HEK293 (cell line): ENCODE measurements around the gene S100A11.

Experiments
- BCL11A ChIP-seq: fragments of 450-650 bp; formaldehyde crosslinking; IDR thresholded peaks from 2 replicates; pipeline ENCODE4 v1.5.1; 2016; ENCODE audit warnings: low read depth, missing biosample characterization, missing genetic modification characterization
- GLI2 ChIP-seq: fragments of 450-650 bp; formaldehyde crosslinking; IDR thresholded peaks from 2 replicates; pipeline ENCODE4; 2017; ENCODE audit warnings: missing biosample characterization, missing genetic modification characterization, low read depth, borderline replicate concordance
- IKZF3 ChIP-seq: fragments of 450-650 bp; IDR thresholded peaks from 2 replicates; pipeline ENCODE4 v1.5.0; 2018; ENCODE audit warnings: missing biosample characterization, mild to moderate bottlenecking, missing genetic modification characterization, moderate library complexity
- KLF8 ChIP-seq: fragments of 450-650 bp; formaldehyde crosslinking; IDR thresholded peaks from 2 replicates; pipeline ENCODE4 v1.5.1; 2016; ENCODE audit warnings: missing biosample characterization, missing genetic modification characterization
- MZF1 ChIP-seq: fragments of 450-650 bp; formaldehyde crosslinking; IDR thresholded peaks from 2 replicates; pipeline ENCODE4 v1.5.1; 2017; ENCODE audit warnings: missing biosample characterization, missing genetic modification characterization, borderline replicate concordance
- PRDM10 ChIP-seq: fragments of 450-650 bp; formaldehyde crosslinking; IDR thresholded peaks from 2 replicates; pipeline ENCODE4 v1.5.1; 2016; ENCODE audit warnings: missing biosample characterization, missing genetic modification characterization
- REST ChIP-seq: fragments of 450-650 bp; formaldehyde crosslinking; IDR thresholded peaks from 2 replicates; pipeline ENCODE4 v1.5.1; 2016; ENCODE audit warnings: missing biosample characterization, missing genetic modification characterization
- SCRT2 ChIP-seq: fragments of 450-650 bp; formaldehyde crosslinking; IDR thresholded peaks from 2 replicates; pipeline ENCODE4 v1.5.1; 2016; ENCODE audit warnings: missing biosample characterization, missing genetic modification characterization
- ZNF132 ChIP-seq: fragments of 450-650 bp; formaldehyde crosslinking; IDR thresholded peaks from 2 replicates; pipeline ENCODE4 v1.5.1; 2017; ENCODE audit warnings: missing biosample characterization, missing genetic modification characterization, borderline replicate concordance
- ZNF155 ChIP-seq: fragments of 450-650 bp; formaldehyde crosslinking; IDR thresholded peaks from 2 replicates; pipeline ENCODE4 v1.5.1; 2016; ENCODE audit warnings: missing biosample characterization, missing genetic modification characterization
- ZNF335 ChIP-seq: fragments of 450-650 bp; formaldehyde crosslinking; conservative IDR thresholded peaks from 2 replicates; pipeline ENCODE4 v1.5.1; 2016; ENCODE audit warnings: missing biosample characterization, missing genetic modification characterization
- ZNF350 ChIP-seq: fragments of 450-650 bp; formaldehyde crosslinking; IDR thresholded peaks from 2 replicates; pipeline ENCODE4 v1.5.0; 2017; ENCODE audit warnings: missing biosample characterization, mild to moderate bottlenecking, missing genetic modification characterization
- ZNF48 ChIP-seq: fragments of 450-650 bp; formaldehyde crosslinking; IDR thresholded peaks from 2 replicates; pipeline ENCODE4 v1.5.1; 2016; ENCODE audit warnings: missing biosample characterization, missing genetic modification characterization
- ZNF518A ChIP-seq: fragments of 450-650 bp; formaldehyde crosslinking; conservative IDR thresholded peaks from 2 replicates; pipeline ENCODE4 v1.5.1; 2016; ENCODE audit warnings: low read depth, missing biosample characterization, missing genetic modification characterization
- ZNF792 ChIP-seq: fragments of 450-650 bp; formaldehyde crosslinking; IDR thresholded peaks from 2 replicates; pipeline ENCODE4 v1.5.1; 2016; ENCODE audit warnings: missing biosample characterization, missing genetic modification characterization
- ZSCAN18 ChIP-seq: fragments of 450-650 bp; formaldehyde crosslinking; IDR thresholded peaks from 2 replicates; pipeline ENCODE4 v1.5.1; 2016; ENCODE audit warnings: missing biosample characterization, missing genetic modification characterization

The S100A11 gene

GRCh38 chr1:151994956-151995355 is 41.8 kb downstream of the S100A11 start (continued):
- TF ChIP-seq ZNF335 (tag by site-specific recombination) (no peak), ZNF350 (tag by site-specific recombination) (no peak), REST (tag by site-specific recombination) (peak; percentile 90), GLI2 (no peak), KLF8 (tag by site-specific recombination) (0 out of 2 replicates have a peak, but pooled peaks have one; percentile 15), ZNF155 (tag by site-specific recombination) (no peak), SCRT2 (no peak), ZNF48 (tag by site-specific recombination) (no peak), ZNF132 (tag by site-specific recombination) (no peak), MZF1 (0 out of 2 replicates have a peak, but pooled peaks have one; percentile 12), IKZF3 (tag by site-specific recombination) (peak; percentile 53; the same call in 1 of the 2 replicates), BCL11A (tag by site-specific recombination) (no peak), ZSCAN18 (tag by site-specific recombination) (no peak), PRDM10 (tag by site-specific recombination) (peak; percentile 73), ZNF792 (tag by site-specific recombination) (no peak), ZNF518A (tag by site-specific recombination) (no peak)
